NCI-H226 (cell line): ENCODE data around the gene WDR86.
A peak's percentile ranks its signal among the peaks of the same experiment; 100 is the strongest.

Experiments
- DNase-seq: peaks from one replicate; pipeline ENCODE4 v3.0.0-alpha.2; 2015

Gene WDR86

GRCh38 chr7:151345576-151346469 is 64.0 kb downstream of the WDR86 start:
- no peak for DNase-seq

GRCh38 chr7:151343516-151343915 is 66.3 kb downstream of the WDR86 start:
- DNase-seq, result no peak

DNA sequence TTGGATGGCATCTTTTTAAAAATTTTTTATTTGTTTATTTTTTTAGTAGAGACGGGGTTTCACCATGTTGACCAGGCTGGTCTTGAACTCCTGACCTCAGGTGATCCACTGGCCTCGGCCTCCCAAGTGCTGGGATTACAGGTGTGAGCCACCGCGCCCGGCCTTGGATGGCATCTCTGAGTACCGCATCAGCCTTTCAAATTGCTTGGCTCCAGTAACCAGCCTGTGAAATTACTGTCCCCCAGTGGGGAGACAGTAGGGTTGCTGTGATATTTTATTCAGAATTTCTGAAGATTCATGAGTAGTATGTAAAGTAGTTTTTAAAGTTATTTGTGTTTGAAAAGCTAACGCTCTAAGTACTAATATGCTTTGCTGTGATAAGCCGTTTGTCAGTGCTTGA is 67.0 kb downstream of the WDR86 start:
- no peak for DNase-seq

- DNase-seq, result no peak
Observed at GRCh38 chr7:151342102-151342646, 67.7 kb downstream of the WDR86 start.

- peak; percentile 64 for DNase-seq
Observed at GRCh38 chr7:151341357-151342101, 68.3 kb downstream of the WDR86 start, which contains the start of gene NUB1. TSS of gene NUB1 (plus strand) at chr7:151341812. CDS start at chr7:151345350, 3,538 bp downstream.

DNA sequence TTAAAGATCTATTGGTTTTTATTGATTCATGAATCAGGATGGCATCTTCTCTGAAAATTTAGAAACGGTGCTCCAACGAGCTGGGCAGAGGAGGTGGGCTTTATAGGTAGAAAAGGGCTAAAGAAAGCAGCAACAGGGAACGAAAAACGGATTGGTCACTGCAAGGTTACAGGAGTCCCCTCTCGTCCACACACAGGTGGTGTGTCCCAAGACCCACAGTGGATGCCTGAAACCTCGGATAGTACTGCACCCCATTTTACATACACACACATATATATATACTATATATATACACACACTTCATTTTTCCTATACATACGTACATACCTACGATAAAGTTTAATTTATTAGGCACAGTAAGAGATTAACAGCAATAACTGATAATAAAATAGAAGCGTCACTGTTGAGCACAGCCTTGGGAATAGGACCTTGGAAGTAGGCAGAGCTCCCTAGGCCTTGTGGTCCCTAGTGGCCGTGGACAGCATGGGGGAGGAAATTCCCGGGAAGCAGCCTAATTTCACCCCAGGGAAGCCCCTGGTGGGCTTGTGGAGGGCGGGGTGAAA is 69.0 kb downstream of the WDR86 start:
- no peak for DNase-seq

DNA sequence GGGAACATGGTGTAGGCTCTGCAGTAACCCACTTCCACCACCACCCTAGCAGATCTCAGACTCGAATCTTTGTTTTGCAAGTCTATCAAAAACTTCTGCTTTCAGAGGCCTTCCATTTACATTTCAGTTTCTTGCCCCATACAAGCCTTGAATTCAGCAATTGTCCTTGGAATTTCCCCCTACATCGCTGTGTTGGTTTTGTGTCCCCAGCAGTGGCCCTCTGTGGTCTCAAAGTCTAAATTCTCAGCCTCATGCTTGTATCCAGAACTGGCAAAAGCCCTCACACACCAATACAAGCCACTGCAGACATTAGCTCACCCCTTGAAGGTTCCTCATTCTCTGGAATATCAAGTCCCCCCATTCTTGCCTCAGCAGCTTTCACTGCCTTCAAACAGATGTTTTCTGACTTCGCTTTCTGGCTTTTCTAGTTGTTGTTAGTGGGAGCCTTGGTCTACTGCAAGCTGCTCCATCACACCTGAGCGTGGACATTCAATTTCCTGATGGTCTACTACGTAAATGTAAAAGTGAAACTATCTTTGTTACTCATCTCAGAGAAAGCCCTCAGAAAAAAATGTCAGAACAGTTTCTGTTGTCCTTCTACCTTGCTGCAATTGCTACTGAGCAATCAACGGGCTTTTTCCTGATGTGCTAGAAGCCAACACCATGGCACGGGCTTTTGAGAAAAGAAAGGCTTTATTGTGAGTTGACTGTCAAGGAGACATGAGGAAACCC is 70.0 kb downstream of the WDR86 start:
- no peak for DNase-seq

GRCh38 chr7:151338809-151339208 is 71.0 kb downstream of the WDR86 start:
- no peak for DNase-seq

- no peak for DNase-seq
Observed at GRCh38 chr7:151337346-151337745, 72.5 kb downstream of the WDR86 start.

DNA sequence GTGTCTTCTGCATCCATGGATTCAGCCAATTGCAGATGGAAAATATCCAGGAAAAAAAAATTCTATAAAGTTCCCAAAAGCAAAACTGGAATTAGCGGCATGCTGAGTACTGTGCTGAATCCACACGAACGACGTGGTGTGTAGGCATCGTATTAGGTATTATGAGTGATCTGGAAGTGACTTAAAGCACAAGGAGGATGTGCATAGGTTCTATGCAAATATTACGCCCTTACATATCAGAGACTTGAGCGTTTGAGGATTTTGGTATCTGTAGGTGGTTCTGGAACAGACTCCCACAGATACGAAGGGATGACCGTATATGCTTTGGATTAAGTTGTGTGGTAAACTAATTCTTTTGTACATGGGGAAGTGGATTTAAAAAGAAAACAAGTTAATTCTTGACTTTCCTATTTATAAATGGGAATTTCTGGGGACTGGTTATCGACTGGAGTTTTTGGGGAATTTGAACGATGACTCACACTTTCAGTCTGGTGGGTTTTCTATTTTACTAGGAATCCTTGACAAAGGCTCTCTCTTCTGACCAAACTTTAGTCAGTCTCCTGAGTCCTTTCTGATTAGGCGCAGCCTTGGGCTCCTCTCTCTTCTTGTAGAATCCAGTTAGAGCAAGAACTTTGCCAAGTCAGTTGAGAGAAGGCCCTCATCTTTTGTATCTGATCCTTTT is 73.7 kb downstream of the WDR86 start:
- DNase-seq, result no peak

- no peak for DNase-seq
Observed at GRCh38 chr7:151334628-151335027, 75.2 kb downstream of the WDR86 start.
